H1 (cell line): ENCODE measurements around the gene TAS2R3. TPM values are rescaled to one million over a fixed set of nuclear protein-coding genes. Genes with fewer than 3 reads are reported as not detected.

Source experiments
- CTCF ChIA-PET: fragments of 300-600 bp; sonication (Branson Sonifier 250); formaldehyde crosslinking; loops from one replicate; lab custom pipeline; 2021; ENCODE audit not compliant: partially characterized antibody; lab: Charles Lee
- POLR2A ChIA-PET: fragments of 300-600 bp; sonication (Branson Sonifier 250); formaldehyde crosslinking; loops from one replicate; lab custom pipeline; 2021; ENCODE audit warnings: inconsistent platforms; ENCODE audit not compliant: partially characterized antibody; lab: Charles Lee
- DNase-seq, 2 experiments: peaks; one replicate each; pipeline versions ENCODE4 v3.0.0 to v3.0.0-alpha.2; 2010 to 2022; ENCODE audit warnings: low spot score in 2 of 2, low read depth in 1 of 2, mixed read lengths in 1 of 2
- FAIRE-seq: peaks from 2 replicates; lab custom pipeline; 2011; peaks lifted over from hg19 to GRCh38; lab: Jason Lieb, UNC
- H2AFZ ChIP-seq: 2 replicates; pipeline ENCODE4 v1.8.1; 2012; ENCODE audit warnings: low read length, inconsistent platforms
- H2AK5ac ChIP-seq: 2 replicates; pipeline ENCODE4 v1.6.1; 2013; ENCODE audit warnings: low read depth, low read length
- H2BK120ac ChIP-seq: replicated peaks from 2 replicates; pipeline ENCODE3; 2013; ENCODE audit warnings: low read depth, low read length, inconsistent platforms
- H2BK12ac ChIP-seq: 2 replicates; pipeline ENCODE4 v1.6.1; 2013; ENCODE audit warnings: low read depth, low read length
- H2BK15ac ChIP-seq: 2 replicates; pipeline ENCODE4 v1.6.1; 2013; ENCODE audit warnings: low read length
- H2BK20ac ChIP-seq: 2 replicates; pipeline ENCODE4 v1.6.1; 2013; ENCODE audit warnings: low read length
- H2BK5ac ChIP-seq: 2 replicates; pipeline ENCODE4 v1.6.1; 2013; ENCODE audit warnings: low read depth, low read length
- H3K14ac ChIP-seq: 2 replicates; pipeline ENCODE4 v1.6.1; 2013; ENCODE audit warnings: inconsistent platforms; ENCODE audit not compliant: insufficient read length
- H3K18ac ChIP-seq: 2 replicates; pipeline ENCODE4 v1.6.1; 2013; ENCODE audit warnings: low read length; ENCODE audit errors: extremely low read depth
- H3K23ac ChIP-seq: 2 replicates; pipeline ENCODE4 v1.6.1; 2013; ENCODE audit warnings: inconsistent platforms; ENCODE audit not compliant: insufficient read length
- H3K23me2 ChIP-seq: 2 replicates; pipeline ENCODE4 v1.6.1; 2013; ENCODE audit warnings: low read depth, low read length
- H3K27ac ChIP-seq: 2 replicates; pipeline ENCODE4 v1.6.1; 2011; ENCODE audit warnings: low read depth, low read length, inconsistent platforms
- H3K27me3 ChIP-seq, 4 experiments: replicated peaks in 1 of 4; 1 replicate in 1 of 4; 2 replicates in 3 of 4; pipeline versions ENCODE4 v1.6.1 to v1.8.1; 2011 to 2013; ENCODE audit warnings: low read length in 3 of 4, mild to moderate bottlenecking in 3 of 4, inconsistent platforms in 2 of 4, mixed read lengths in 2 of 4, moderate library complexity in 1 of 4; ENCODE audit not compliant: control insufficient read depth in 3 of 4, insufficient read depth in 3 of 4; ENCODE audit errors: extremely low read depth in 1 of 4
- H3K36me3 ChIP-seq, 4 experiments: 2 replicates each; pipeline versions ENCODE4 v1.6.1 to v1.8.1; 2011 to 2013; ENCODE audit warnings: mild to moderate bottlenecking in 4 of 4, low read length in 3 of 4, moderate library complexity in 2 of 4, control low read depth in 1 of 4, inconsistent platforms in 1 of 4; ENCODE audit not compliant: insufficient read depth in 4 of 4, control insufficient read depth in 2 of 4
- H3K4ac ChIP-seq: replicated peaks from 2 replicates; pipeline ENCODE3; 2013; ENCODE audit warnings: low read length, low read depth, mixed read lengths, inconsistent platforms; ENCODE audit not compliant: insufficient read length
- H3K4me1 ChIP-seq, 4 experiments: replicated peaks in 1 of 4; 1 replicate in 1 of 4; 2 replicates in 3 of 4; pipeline versions ENCODE4 v1.6.1 to v1.8.1; 2011 to 2013; ENCODE audit warnings: low read length in 3 of 4, inconsistent platforms in 2 of 4, mixed read lengths in 1 of 4; ENCODE audit not compliant: insufficient read depth in 4 of 4, control insufficient read depth in 3 of 4
- H3K4me2 ChIP-seq, 2 experiments: 2 replicates each; pipeline versions ENCODE4 v1.6.1 to v1.8.1; 2011 to 2013; ENCODE audit warnings: low read depth in 2 of 2, low read length in 2 of 2, control low read depth in 1 of 2, inconsistent platforms in 1 of 2, mild to moderate bottlenecking in 1 of 2; ENCODE audit not compliant: insufficient read depth in 1 of 2
- H3K4me3 ChIP-seq, 4 experiments: fragments of 200-600, 300-600 bp in 1 of 4; sonication (generic), shearing (Covaris generic), sonication (Bioruptor Twin) in 1 of 4; 2 replicates each; pipeline versions ENCODE4 v1.5.1 to v1.8.1; 2011 to 2016; ENCODE audit warnings: low read length in 4 of 4, low read depth in 3 of 4, control low read depth in 2 of 4, inconsistent platforms in 2 of 4, mild to moderate bottlenecking in 2 of 4, mixed read lengths in 1 of 4, moderate library complexity in 1 of 4; ENCODE audit not compliant: insufficient read depth in 2 of 4; ENCODE audit errors: extremely low read depth in 1 of 4
- H3K56ac ChIP-seq: replicated peaks from 2 replicates; pipeline ENCODE3; 2013; ENCODE audit warnings: low read depth, mild to moderate bottlenecking, mixed read lengths, low read length, inconsistent platforms; ENCODE audit not compliant: insufficient read length
- H3K79me1 ChIP-seq: 2 replicates; pipeline ENCODE4 v1.6.1; 2013; ENCODE audit warnings: low read depth, low read length, control low read depth
- H3K79me2 ChIP-seq, 2 experiments: 2 replicates each; pipeline versions ENCODE4 v1.6.1 to v1.8.1; 2012 to 2013; ENCODE audit warnings: low read length in 2 of 2, mild to moderate bottlenecking in 2 of 2, inconsistent platforms in 1 of 2; ENCODE audit not compliant: insufficient read depth in 2 of 2, control insufficient read depth in 1 of 2
- H3K9ac ChIP-seq, 4 experiments: replicated peaks in 1 of 4; 1 replicate in 1 of 4; 2 replicates in 3 of 4; pipeline versions ENCODE4 v1.6.1 to v1.8.1; 2011 to 2013; ENCODE audit warnings: low read depth in 3 of 4, low read length in 3 of 4, control low read depth in 2 of 4, mild to moderate bottlenecking in 2 of 4, moderate library complexity in 2 of 4, inconsistent platforms in 1 of 4; ENCODE audit errors: extremely low read depth in 1 of 4
- H3K9me3 ChIP-seq, 2 experiments: 2 replicates each; pipeline versions ENCODE4 v1.6.1 to v1.8.1; 2012 to 2013; ENCODE audit warnings: mild to moderate bottlenecking in 2 of 2, moderate library complexity in 2 of 2, control low read depth in 1 of 2, inconsistent platforms in 1 of 2, low read depth in 1 of 2, low read length in 1 of 2, mixed read lengths in 1 of 2; ENCODE audit not compliant: insufficient read depth in 2 of 2
- H4K20me1 ChIP-seq, 2 experiments: replicated peaks in 1 of 2; 2 replicates each; pipeline versions ENCODE3 to v1.8.1; 2011 to 2013; ENCODE audit warnings: inconsistent platforms in 2 of 2, low read length in 2 of 2, mild to moderate bottlenecking in 1 of 2; ENCODE audit not compliant: insufficient read depth in 2 of 2, control insufficient read depth in 1 of 2
- H4K5ac ChIP-seq: 2 replicates; pipeline ENCODE4 v1.6.1; 2013; ENCODE audit warnings: low read length, low read depth, mixed read lengths, inconsistent platforms; ENCODE audit not compliant: insufficient read length
- H4K8ac ChIP-seq: 2 replicates; pipeline ENCODE4 v1.8.0; 2013; ENCODE audit warnings: mild to moderate bottlenecking, moderate library complexity, low read length, inconsistent platforms; ENCODE audit not compliant: insufficient read depth; ENCODE audit errors: extremely low read depth
- H4K91ac ChIP-seq: replicated peaks from 2 replicates; pipeline ENCODE3; 2013; ENCODE audit warnings: low read length, mixed read lengths, inconsistent platforms; ENCODE audit not compliant: insufficient read length
- BACH1 ChIP-seq: IDR thresholded peaks from 2 replicates; pipeline ENCODE4 v1.6.1; 2012; ENCODE audit warnings: low read length, improper control_type of control experiment
- CTCF ChIP-seq, 3 experiments: IDR thresholded peaks; 1 replicate in 2 of 3; 2 replicates in 1 of 3; pipeline versions ENCODE4 v1.5.1 to v1.6.1; 2011; ENCODE audit warnings: low read length in 3 of 3, mild to moderate bottlenecking in 3 of 3, inconsistent platforms in 2 of 3, low read depth in 1 of 3, moderate library complexity in 1 of 3; ENCODE audit not compliant: insufficient read depth in 1 of 3; ENCODE audit errors: control extremely low read depth in 1 of 3
- HDAC6 ChIP-seq: IDR thresholded peaks from one replicate; pipeline ENCODE4 v1.7.1; 2012; ENCODE audit warnings: low read depth, mild to moderate bottlenecking, inconsistent platforms, low read length, moderate library complexity
- JUN ChIP-seq: IDR thresholded peaks from 2 replicates; pipeline ENCODE4 v1.6.1; 2011; ENCODE audit warnings: low read depth, mild to moderate bottlenecking, improper control_type of control experiment, low read length
- KDM1A ChIP-seq: fragments of 200-600, 300-600 bp; sonication (generic); IDR thresholded peaks from 2 replicates; pipeline ENCODE4 v1.7.1; 2016; ENCODE audit warnings: mild to moderate bottlenecking, low read length, borderline replicate concordance
- KDM4A ChIP-seq: IDR thresholded peaks from one replicate; pipeline ENCODE4 v1.7.1; 2012; ENCODE audit warnings: low read depth, mild to moderate bottlenecking, moderate library complexity, low read length, inconsistent platforms; ENCODE audit not compliant: severe bottlenecking
- NANOG ChIP-seq: IDR thresholded peaks from 2 replicates; pipeline ENCODE4 v1.6.1; 2011; ENCODE audit warnings: low read length, low read depth, mild to moderate bottlenecking, inconsistent platforms; ENCODE audit not compliant: insufficient read depth, poor library complexity, severe bottlenecking
- RFX5 ChIP-seq: IDR thresholded peaks from 2 replicates; pipeline ENCODE4 v1.6.1; 2011; ENCODE audit warnings: low read depth, low read length, improper control_type of control experiment, borderline replicate concordance
- SIN3A ChIP-seq, 2 experiments: IDR thresholded peaks in 1 of 2; conservative IDR thresholded peaks in 1 of 2; 2 replicates each; pipeline ENCODE4 v1.6.1; 2011 to 2012; ENCODE audit warnings: low read length in 2 of 2, improper control_type of control experiment in 1 of 2, low read depth in 1 of 2, mild to moderate bottlenecking in 1 of 2
- SIX5 ChIP-seq: IDR thresholded peaks from 2 replicates; pipeline ENCODE4 v1.6.1; 2011; ENCODE audit warnings: mild to moderate bottlenecking, low read depth, low read length
- TEAD4 ChIP-seq: IDR thresholded peaks from 2 replicates; pipeline ENCODE4 v1.6.1; 2012; ENCODE audit warnings: low read depth, low read length, inconsistent platforms, mixed read lengths
- WGBS, 2 experiments: shearing (Covaris generic) in 1 of 2; methylation state at CpG; one replicate each; pipeline versions ENCODE4 v1.1.6 to v1.1.7; 2013 to 2015; ENCODE audit warnings: low lambda C conversion rate in 2 of 2, mixed read lengths in 2 of 2, inconsistent platforms in 1 of 2, low coverage in 1 of 2, missing lambda C conversion rate in 1 of 2; ENCODE audit not compliant: insufficient replicate concordance in 2 of 2, insufficient coverage in 1 of 2, insufficient read length in 1 of 2; ENCODE audit errors: extremely low coverage in 1 of 2, missing lambda C conversion rate in 1 of 2; 5-methylcytosine and 5-hydroxymethylcytosine counted together
- polyA plus RNA-seq, 7 experiments: library from polyadenylated mRNA; depleted of rRNA in 3 of 7; stranded (reverse) in 5 of 7; unstranded in 2 of 7; fragments of >200 nt in 5 of 7; fragments of 200-250 nt in 2 of 7; gene quantifications; 1 replicate in 5 of 7; 2 replicates in 1 of 7; 4 replicates in 1 of 7; pipeline versions ENCODE4 v1.2.1 to v1.2.3, GENCODE V29; 2011 to 2013; ENCODE audit warnings: missing spikeins in 2 of 7, mixed read lengths in 2 of 7
- total RNA-seq: library from RNA; stranded (reverse); fragmentation: NEBNext Ultra II Directional; extraction: Animal tissue kit (Norgen Biotek cat#: 25700); gene quantifications from 2 replicates; pipeline ENCODE4 v1.2.1, GENCODE V29; 2021

Gene TAS2R3
- total and polyA plus RNA-seq, 2 of the 8 experiments (the other 6 are each of a cell fraction or from before 2014, with no cell fraction given): 0.48 to 0.99 TPM

- WGBS, 2 experiments: 90% methylated on average over 1 of the region's 1 CpG; no CpG with 5 or more reads in 1 of the 2 experiments
- Histone ChIP-seq H3K27me3 (no peaks in the 10 kb centered on the region), H4K5ac (no peak overlapping the region), H4K20me1 (no peaks in the 10 kb centered on the region), H2BK15ac (no peak overlapping the region), H3K4me3 (no peak overlapping the region), H3K18ac (no peak overlapping the region), H3K23ac (no peak overlapping the region), H3K9ac (no peak overlapping the region), H3K79me1 (no peaks in the 10 kb centered on the region), H3K14ac (no peak overlapping the region), H2BK120ac (no peak overlapping the region), H3K4ac (no peak overlapping the region), H3K56ac (no peak overlapping the region), H3K4me2 (no peak overlapping the region), H3K36me3 (no peaks in the 10 kb centered on the region), H2BK12ac (no peak overlapping the region), H2BK20ac (0 out of 2 replicates have a peak overlapping the region, but pooled peaks have one; percentile 36), H3K27ac (no peak overlapping the region), H2AK5ac (no peak overlapping the region), H2AFZ (no peak overlapping the region), H4K8ac (no peak overlapping the region), H3K9me3 (no peaks in the 10 kb centered on the region), H3K79me2 (no peaks in the 10 kb centered on the region), H3K23me2 (peaks cover 3% of the 10 kb centered on the region; the same call in 1 of the 2 replicates), H3K4me1 (no peaks in the 10 kb centered on the region), H4K91ac (no peak overlapping the region), H2BK5ac (no peak overlapping the region)
- DNase-seq (no peak), FAIRE-seq (no peak)
- CTCF ChIA-PET: interaction anchor here (0.7 to 1.2 kb wide), 4 partner anchors 9 to 19 kb away, joined by 3 to 6 read pairs (median 3); partner anchors contain the start of gene DENND11
- POLR2A ChIA-PET: interaction anchor here (1.0 to 4.3 kb wide), 3 partner anchors 17 to 21 kb away, joined by 3 to 21 read pairs (median 5); partner anchors contain the start of gene SSBP1
- TF ChIP-seq SIN3A (conservative IDR thresholded peaks at IDR 0.05 in 1 of 2, IDR thresholded peaks at IDR 0.05 in 1 of 2; ENCODE audit: low read depth in 1 of 2, low read length in 2 of 2): no peak
- TF ChIP-seq JUN: no peak
- no peak for TF ChIP-seq SIX5
- TF ChIP-seq KDM4A: no peak
- TF ChIP-seq RFX5: no peak
- no peak for TF ChIP-seq TEAD4
- TF ChIP-seq BACH1: no peak
- no peak for TF ChIP-seq NANOG
- TF ChIP-seq CTCF (IDR thresholded peaks at IDR 0.05; ENCODE audit: control extremely low read depth in 1 of 3, insufficient read depth in 1 of 3, low read depth in 1 of 3, low read length in 3 of 3): no peak
- TF ChIP-seq KDM1A: no peak
- no peak for TF ChIP-seq HDAC6
Measured at GRCh38 chr7:141717450-141717849, 46.4 kb upstream of the TAS2R3 start.
